ENCODE data around the gene HOPX. TPM values are rescaled to one million over a fixed set of nuclear protein-coding genes. Genes with fewer than 3 reads are reported as not detected.

HOPX gene
- total RNA-seq, 2 donors from 2014 or later: 2.0 to 3.1 TPM

DNA sequence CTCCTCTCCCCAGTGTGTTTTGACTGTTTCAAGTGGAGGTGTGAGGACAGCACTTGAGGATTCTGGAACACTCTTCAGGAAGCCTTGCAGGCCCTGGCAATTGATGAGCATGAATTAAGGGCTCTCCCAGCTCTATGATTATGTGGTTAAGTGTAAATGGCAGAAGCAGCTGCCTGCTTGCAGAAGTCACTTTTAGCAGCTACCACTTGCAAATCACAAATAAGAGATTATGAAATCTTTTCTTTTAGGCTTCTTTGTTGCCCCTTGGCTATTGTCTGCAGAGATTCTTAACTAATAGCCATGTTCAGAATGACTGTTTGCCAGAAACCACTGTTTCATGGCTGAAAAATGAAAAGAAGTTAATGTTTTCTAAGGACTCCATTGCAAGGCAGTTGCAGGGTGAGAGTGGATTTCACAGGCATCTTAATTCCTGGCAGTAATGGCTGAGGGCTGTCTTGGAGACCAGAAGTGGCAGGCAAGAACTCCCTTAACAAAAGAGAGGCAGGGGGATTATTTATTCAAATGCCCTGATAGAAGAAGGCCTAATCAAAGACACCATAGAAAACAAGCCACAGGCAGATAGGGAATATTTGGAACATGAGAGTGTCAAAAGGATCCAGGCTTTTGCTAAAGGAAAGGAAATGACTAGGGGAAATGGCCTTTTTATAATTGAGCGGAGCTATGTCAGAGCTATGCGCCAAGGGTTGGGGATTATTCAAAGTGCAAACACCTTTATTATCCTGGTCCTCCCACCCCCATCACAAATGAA lies 8.3 kb upstream of the HOPX start:
- Histone ChIP-seq H3K9me3 (no peaks in the 10 kb centered on the region), H3K36me3 (no peaks in the 10 kb centered on the region), H3K4me3 (no peak overlapping the region), H3K4me1 (ENCODE audit: control insufficient read depth in 1 of 2, low read depth in 2 of 2) (no peaks in the 10 kb centered on the region), H3K27ac (no peak overlapping the region), H3K27me3 (replicated peaks; ENCODE audit: insufficient read depth) (no peaks in the 10 kb centered on the region)
- TF ChIP-seq, protein P1, sequence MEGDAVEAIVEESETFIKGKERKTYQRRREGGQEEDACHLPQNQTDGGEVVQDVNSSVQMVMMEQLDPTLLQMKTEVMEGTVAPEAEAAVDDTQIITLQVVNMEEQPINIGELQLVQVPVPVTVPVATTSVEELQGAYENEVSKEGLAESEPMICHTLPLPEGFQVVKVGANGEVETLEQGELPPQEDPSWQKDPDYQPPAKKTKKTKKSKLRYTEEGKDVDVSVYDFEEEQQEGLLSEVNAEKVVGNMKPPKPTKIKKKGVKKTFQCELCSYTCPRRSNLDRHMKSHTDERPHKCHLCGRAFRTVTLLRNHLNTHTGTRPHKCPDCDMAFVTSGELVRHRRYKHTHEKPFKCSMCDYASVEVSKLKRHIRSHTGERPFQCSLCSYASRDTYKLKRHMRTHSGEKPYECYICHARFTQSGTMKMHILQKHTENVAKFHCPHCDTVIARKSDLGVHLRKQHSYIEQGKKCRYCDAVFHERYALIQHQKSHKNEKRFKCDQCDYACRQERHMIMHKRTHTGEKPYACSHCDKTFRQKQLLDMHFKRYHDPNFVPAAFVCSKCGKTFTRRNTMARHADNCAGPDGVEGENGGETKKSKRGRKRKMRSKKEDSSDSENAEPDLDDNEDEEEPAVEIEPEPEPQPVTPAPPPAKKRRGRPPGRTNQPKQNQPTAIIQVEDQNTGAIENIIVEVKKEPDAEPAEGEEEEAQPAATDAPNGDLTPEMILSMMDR (IDR thresholded peaks at IDR 0.05): no peak
- no peak for DNase-seq (ENCODE audit: low spot score)
- ATAC-seq (ENCODE audit: insufficient number of reproducible peaks, low FRiP score, low read depth): no peak

DNA sequence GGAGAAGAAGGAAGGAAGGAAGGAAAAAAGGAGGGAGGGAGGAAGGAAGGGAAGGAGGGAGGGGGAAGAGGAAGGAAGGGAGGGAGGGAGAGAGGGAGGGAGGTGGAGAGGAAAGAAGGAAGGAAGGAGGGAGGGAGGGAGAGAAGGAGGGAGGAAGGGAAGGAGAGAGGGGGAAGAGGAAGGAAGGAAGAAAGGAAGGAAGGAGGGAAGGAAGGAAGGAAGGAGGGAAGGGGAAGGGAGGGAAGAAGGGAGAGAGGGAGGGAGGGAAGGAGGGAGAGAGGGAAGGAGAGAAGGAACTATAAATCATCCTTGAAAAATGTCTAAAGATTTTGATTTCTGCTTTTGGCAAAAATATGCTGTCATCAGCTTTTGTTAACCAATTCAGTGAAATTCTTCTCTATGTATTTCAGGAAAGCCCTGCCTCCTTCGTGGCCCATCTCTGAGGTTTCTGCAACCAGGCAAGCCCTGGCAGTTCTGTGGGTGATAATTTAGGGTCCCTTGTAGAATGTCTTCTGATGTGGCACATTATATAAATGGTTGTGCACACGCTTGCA lies 7.1 kb upstream of the HOPX start:
- Histone ChIP-seq H3K36me3 (no peaks in the 10 kb centered on the region), H3K4me3 (no peak overlapping the region), H3K27ac (no peak overlapping the region), H3K4me1 (ENCODE audit: control insufficient read depth in 1 of 2, low read depth in 2 of 2) (no peaks in the 10 kb centered on the region), H3K27me3 (replicated peaks; ENCODE audit: insufficient read depth) (no peaks in the 10 kb centered on the region), H3K9me3 (no peaks in the 10 kb centered on the region)
- TF ChIP-seq, protein P1 (IDR thresholded peaks at IDR 0.05): no peak
- DNase-seq (ENCODE audit: low spot score): no peak
- ATAC-seq (ENCODE audit: insufficient number of reproducible peaks, low FRiP score, low read depth): no peak

DNA sequence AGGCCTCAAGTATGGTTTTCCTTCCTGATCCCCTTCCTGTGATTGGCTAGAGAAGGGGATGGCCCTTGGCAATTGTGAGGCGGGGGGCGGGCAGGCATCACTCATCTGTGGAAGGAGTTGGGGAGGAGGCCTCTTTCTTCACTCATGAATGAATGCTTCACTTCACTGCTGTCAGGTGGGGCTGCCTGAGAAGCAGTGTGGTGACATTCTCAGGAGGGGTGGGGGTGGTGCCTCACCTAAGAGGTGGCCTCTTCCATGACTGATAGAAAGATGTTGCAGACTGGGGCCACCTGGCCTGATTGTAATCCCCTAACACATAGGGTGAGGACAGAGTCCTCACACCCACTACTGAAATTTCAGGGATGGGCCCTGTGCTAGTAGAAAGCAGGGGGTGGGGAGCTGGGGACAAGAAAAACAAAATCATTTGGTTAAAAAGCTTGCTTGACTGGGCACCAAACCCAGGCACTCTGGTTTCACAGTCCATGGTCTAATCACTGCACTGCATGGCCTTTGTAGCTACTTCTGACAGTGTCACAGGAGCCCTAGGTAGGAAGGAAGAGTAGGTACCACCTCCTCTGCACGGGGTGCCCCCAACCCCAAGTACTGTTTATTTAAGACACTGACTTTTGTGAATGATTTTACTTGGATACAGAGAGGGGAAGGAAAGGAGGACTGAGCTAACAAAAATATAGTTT lies 5.6 kb upstream of the HOPX start:
- TF ChIP-seq, protein P1 (IDR thresholded peaks at IDR 0.05): no peak
- ATAC-seq (ENCODE audit: insufficient number of reproducible peaks, low FRiP score, low read depth): no peak
- Histone ChIP-seq H3K9me3 (no peaks in the 10 kb centered on the region), H3K4me1 (ENCODE audit: control insufficient read depth in 1 of 2, low read depth in 2 of 2) (peaks cover 2 to 3% of the 10 kb centered on the region in 2 donors), H3K27ac (no peak overlapping the region), H3K27me3 (replicated peaks; ENCODE audit: insufficient read depth) (no peaks in the 10 kb centered on the region), H3K4me3 (no peak overlapping the region), H3K36me3 (no peaks in the 10 kb centered on the region)
- no peak for DNase-seq (ENCODE audit: low spot score)

DNA sequence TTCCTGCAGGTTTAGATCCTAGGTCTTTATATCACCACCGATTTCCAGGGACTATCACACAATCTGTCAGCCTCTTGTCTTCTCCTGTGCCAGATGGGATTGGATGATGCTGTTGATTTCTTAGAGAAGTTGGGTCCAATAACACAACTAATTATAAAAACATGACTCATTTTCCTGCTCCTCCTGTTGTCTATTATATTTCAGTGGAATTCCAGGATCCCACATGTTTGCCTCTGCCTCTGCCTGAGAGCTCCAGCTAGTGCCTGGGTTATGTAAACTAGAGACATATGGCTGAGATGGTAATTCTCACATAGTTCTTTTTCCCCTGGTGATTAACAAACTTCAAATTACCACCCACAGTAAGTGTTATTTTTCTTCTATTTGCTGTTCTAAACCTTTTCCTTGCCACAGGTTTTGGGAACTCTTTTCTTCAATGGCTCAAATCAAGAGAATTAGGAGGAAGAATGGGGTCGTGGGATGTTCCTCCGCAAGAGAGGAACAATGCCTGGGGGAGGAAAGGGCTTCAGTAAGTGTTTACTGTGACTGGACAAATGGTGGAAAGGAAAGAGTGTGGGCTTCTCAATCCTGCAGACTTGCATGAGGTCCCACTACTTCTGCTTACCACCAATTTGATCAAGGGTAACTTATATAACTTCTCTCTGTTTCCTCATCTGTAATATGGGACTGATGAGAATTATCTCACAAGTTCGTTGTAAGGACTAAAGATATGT lies 3.4 kb upstream of the HOPX start:
- no peaks in the 10 kb centered on the region for H3K36me3 ChIP-seq
- H3K27ac ChIP-seq: no peak overlapping the region
- H3K4me3 ChIP-seq: no peak overlapping the region
- H3K27me3 ChIP-seq (replicated peaks; ENCODE audit: insufficient read depth): no peaks in the 10 kb centered on the region
- DNase-seq (ENCODE audit: low spot score) (no peak), ATAC-seq (ENCODE audit: insufficient number of reproducible peaks, low FRiP score, low read depth) (no peak)
- no peaks in the 10 kb centered on the region for H3K9me3 ChIP-seq
- H3K4me1 ChIP-seq (ENCODE audit: control insufficient read depth in 1 of 2, low read depth in 2 of 2): peaks cover 7 to 8% of the 10 kb centered on the region in 2 donors
- TF ChIP-seq, protein P1 (IDR thresholded peaks at IDR 0.05): no peak

DNA sequence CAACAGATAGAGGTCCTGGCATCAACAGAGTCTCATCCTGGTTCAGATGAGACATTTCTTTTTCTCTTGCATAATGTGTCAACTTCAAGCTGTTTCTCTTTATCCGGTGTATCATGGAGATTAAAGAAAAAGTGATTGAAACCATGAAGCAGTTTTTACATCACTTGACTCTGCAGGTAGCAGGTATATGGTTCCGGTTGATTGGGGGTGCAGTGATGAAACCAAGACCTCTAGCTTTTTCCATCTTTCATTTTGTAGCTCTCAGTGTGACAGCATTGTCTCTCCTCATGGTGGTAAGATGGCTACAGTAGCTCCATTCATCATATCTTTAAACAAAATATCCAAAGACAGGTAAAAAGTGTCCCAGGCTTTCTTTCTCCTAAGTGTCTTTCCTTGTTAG lies 2.4 kb upstream of the HOPX start:
- Histone ChIP-seq H3K27me3 (replicated peaks; ENCODE audit: insufficient read depth) (no peaks in the 10 kb centered on the region), H3K4me3 (no peak overlapping the region), H3K4me1 (ENCODE audit: control insufficient read depth in 1 of 2, low read depth in 2 of 2) (peaks cover 7 to 8% of the 10 kb centered on the region in 2 donors), H3K36me3 (no peaks in the 10 kb centered on the region), H3K27ac (no peak overlapping the region), H3K9me3 (no peaks in the 10 kb centered on the region)
- DNase-seq (ENCODE audit: low spot score): no peak
- no peak for ATAC-seq (ENCODE audit: insufficient number of reproducible peaks, low FRiP score, low read depth)
- TF ChIP-seq, protein P1 (IDR thresholded peaks at IDR 0.05): no peak
